ENCODE measurements around the gene PRRT3.

Gene PRRT3

GRCh38 chr3:9951962-9952805 is at the start of gene PRRT3:
PRRT3 (minus strand) TSS chr3:9952408; CDS start chr3:9950115, 2,293 bp downstream.
- peak; percentile 51 for DNase-seq (ENCODE audit: low read depth)

GRCh38 chr3:10000686-10001085 is 48.5 kb upstream of the PRRT3 start:
- no peak for DNase-seq (ENCODE audit: low read depth)

- DNase-seq (ENCODE audit: low read depth) = no peak
Observed at GRCh38 chr3:9994086-9994844, 42.1 kb upstream of the PRRT3 start.

- DNase-seq (ENCODE audit: low read depth) = no peak
Observed at GRCh38 chr3:9986230-9986725, 34.1 kb upstream of the PRRT3 start.

GRCh38 chr3:9980251-9980650 is 28.0 kb upstream of the PRRT3 start:
- no peak for DNase-seq (ENCODE audit: low read depth)

- no peak for DNase-seq (ENCODE audit: low read depth)
Observed at GRCh38 chr3:9978710-9979305, 26.6 kb upstream of the PRRT3 start.

- no peak for DNase-seq (ENCODE audit: low read depth)
Observed at GRCh38 chr3:9976721-9977709, 24.8 kb upstream of the PRRT3 start.

GRCh38 chr3:9970020-9970652 is 17.9 kb upstream of the PRRT3 start:
- DNase-seq (ENCODE audit: low read depth) = no peak

GRCh38 chr3:9969632-9970019 is 17.4 kb upstream of the PRRT3 start:
- no peak for DNase-seq (ENCODE audit: low read depth)

GRCh38 chr3:9966841-9967240 is 14.6 kb upstream of the PRRT3 start:
- DNase-seq (ENCODE audit: low read depth) = no peak

GRCh38 chr3:9965200-9965875 is 13.1 kb upstream of the PRRT3 start:
- DNase-seq (ENCODE audit: low read depth) = no peak

GRCh38 chr3:9957214-9957613 is 5.0 kb upstream of the PRRT3 start:
- no peak for DNase-seq (ENCODE audit: low read depth)

- DNase-seq (ENCODE audit: low read depth) = no peak
Observed at GRCh38 chr3:9955611-9956352, 3.6 kb upstream of the PRRT3 start.

GRCh38 chr3:9955067-9955502 is 2.9 kb upstream of the PRRT3 start:
- no peak for DNase-seq (ENCODE audit: low read depth)

GRCh38 chr3:9951598-9951961 is 628 bp downstream of the PRRT3 start:
- DNase-seq (ENCODE audit: low read depth) = no peak

- no peak for DNase-seq (ENCODE audit: low read depth)
Observed at GRCh38 chr3:9951126-9951525, 1.1 kb downstream of the PRRT3 start.

- DNase-seq (ENCODE audit: low read depth) = no peak
Observed at GRCh38 chr3:9949626-9950025, 2.6 kb downstream of the PRRT3 start.

GRCh38 chr3:9949115-9949514 is 3.1 kb downstream of the PRRT3 start:
- DNase-seq (ENCODE audit: low read depth) = no peak

GRCh38 chr3:9948586-9948985 is 3.6 kb downstream of the PRRT3 start:
- DNase-seq (ENCODE audit: low read depth) = no peak

All from activated T-cell treated with anti-CD3 and anti-CD28 coated beads for 24 hours (primary cell).